ENCODE measurements around the gene PDE8B. TPM values are rescaled to one million over a fixed set of nuclear protein-coding genes. Genes with fewer than 3 reads are reported as not detected.
"Not testable (repeated sequence)": the region's sequence is repeated elsewhere in the genome, so short reads cannot be mapped to it uniquely, and the experiment has no call there.

The PDE8B gene
- total RNA-seq, 1 experiment from 2014 or later, result not detected

DNA sequence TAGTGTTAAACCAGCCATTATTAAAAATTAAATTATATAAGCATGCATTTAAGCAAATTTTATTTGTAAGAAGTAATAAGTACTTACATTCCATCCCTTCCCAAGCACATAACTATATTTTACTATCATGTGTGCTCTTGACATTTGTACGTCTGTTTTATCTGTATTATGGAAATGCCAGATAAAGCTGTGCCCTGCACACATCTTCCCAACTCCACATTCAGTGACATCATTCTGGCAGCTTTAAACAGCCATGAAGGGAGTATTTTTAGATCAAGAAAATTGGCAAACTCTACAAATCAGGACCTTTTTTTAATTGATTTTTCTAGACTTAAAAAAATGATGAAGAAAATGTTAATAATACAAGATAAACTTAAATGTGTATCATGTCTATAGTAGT lies 150.5 kb downstream of the PDE8B start:
- in situ Hi-C loops (cut with HindIII; ENCODE audit: low pct_unique_long_range_greater_than_20kb, low sequenced_read_pairs), result no loop called here
- DNase-seq (ENCODE audit: low read depth, low spot score), result no peak

DNA sequence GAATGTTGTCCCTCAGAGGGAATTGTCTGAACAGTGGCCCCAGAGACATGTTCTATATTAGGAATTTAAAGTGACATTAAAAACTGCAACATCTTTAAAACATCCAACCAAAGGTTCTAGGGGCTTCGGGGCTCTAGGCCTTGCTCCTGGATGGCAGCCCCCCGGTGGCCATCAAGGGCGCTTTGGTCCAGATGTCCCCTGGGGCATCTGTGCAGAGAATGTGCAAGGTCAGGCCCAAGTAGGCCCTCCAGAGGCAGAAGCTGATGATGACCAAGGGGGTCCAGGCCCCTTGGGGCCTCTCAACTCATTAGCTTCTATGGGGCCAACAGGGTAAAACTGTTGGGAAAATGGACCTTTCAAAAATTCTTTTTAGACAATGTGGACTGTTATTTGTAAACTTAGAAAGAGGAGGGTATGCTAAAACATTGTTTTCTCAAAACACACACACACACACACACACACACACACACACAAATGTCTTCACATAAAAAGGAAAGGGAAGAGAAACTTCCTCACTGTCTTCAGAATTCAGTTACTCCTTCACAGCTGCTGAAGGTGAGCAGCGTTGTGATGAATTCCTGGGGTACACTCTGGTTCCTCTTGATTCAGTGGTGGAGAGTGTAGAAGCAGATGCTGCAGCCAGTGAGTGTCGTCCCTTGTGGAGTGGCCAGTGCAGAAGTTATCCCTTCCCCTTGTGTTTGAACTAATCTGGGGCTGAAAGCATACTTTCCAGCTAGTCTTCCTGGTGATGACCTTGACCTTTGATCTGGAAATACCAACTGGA lies 156.4 kb downstream of the PDE8B start:
- in situ Hi-C loops (cut with HindIII; ENCODE audit: low pct_unique_long_range_greater_than_20kb, low sequenced_read_pairs), result no loop called here
- DNase-seq (ENCODE audit: low read depth, low spot score), result no peak

DNA sequence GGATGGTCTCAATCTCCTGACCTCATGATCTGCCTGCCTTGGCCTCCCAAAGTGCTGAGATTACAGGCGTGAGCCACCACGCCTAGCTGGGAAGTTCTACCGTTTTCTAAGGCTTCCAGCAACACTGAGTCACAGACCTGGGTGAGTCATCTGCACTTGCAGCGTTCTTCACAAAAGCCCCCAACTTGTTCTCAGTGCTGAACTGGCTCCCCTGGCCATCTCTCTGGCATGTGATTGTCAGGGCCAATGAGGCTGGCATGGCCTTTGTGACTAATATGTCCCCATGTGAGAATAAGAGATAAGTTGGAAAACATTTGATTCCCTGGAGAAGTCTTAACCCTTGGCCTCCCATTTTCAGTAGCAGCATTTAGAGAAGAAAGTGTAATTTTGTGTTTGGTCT lies 157.3 kb downstream of the PDE8B start:
- no peak for DNase-seq (ENCODE audit: low read depth, low spot score)
- in situ Hi-C loops (cut with HindIII; ENCODE audit: low pct_unique_long_range_greater_than_20kb, low sequenced_read_pairs), result no loop called here

DNA sequence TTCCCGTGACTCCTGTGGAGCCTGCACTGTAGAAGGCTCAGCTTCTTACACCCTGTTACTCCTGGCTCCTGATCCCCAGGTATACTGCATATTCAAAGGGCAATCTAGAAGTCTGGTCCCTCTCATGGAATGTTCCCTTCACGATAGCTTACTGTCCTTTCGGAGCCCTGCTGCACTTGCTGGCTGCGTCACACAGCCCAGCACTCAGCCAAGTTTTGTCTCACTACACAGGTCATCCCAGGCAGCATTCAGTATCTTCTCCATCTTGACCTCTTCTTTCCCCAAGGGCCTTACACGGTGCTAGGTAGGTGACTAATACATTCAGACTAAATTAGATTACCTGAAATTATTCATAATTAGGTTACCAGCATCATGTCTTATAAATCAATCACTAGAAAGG lies 157.9 kb downstream of the PDE8B start:
- in situ Hi-C loops (cut with HindIII; ENCODE audit: low pct_unique_long_range_greater_than_20kb, low sequenced_read_pairs), result no loop called here
- no peak for DNase-seq (ENCODE audit: low read depth, low spot score)

DNA sequence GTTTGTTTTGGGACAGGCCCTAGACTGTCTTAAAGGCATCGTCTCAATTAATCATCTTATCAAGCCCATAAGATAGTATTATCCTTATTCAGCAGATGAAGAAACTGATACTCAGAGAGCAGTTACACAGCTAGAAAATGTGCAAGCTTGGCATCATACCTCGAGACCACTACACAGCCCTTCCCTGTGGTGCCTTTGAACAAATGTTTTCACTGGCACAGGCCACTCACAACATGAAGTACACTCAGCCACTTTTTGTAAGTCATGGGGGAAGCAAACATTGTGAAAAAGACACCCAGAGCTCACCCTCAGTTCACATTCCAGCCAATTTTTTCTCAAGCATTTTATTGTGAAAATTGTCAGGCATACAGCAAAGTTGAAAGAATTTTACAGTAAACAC lies 159.1 kb downstream of the PDE8B start:
- in situ Hi-C loops (cut with HindIII; ENCODE audit: low pct_unique_long_range_greater_than_20kb, low sequenced_read_pairs), result no loop called here
- DNase-seq (ENCODE audit: low read depth, low spot score), result no peak

DNA sequence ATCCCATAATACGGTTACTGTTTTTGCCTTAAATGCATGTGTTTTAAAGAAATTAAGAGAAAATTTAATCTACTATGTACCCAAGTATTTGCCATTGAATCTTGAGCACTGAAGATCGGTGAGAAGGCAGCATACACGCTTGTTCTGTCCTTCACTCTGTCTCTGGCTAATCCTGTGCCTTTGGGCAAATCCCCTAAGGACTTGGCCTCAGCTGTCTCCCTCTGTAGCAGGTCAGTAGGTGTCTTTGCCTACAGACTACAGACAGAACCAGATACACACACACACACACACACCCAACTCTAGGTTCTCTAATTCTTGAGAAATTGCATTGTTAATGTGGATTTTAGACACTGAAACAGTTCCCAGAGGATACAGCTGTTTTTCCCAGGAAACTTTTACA lies 164.2 kb downstream of the PDE8B start:
- in situ Hi-C loops (cut with HindIII; ENCODE audit: low pct_unique_long_range_greater_than_20kb, low sequenced_read_pairs), result no loop called here
- DNase-seq (ENCODE audit: low read depth, low spot score), result no peak

DNA sequence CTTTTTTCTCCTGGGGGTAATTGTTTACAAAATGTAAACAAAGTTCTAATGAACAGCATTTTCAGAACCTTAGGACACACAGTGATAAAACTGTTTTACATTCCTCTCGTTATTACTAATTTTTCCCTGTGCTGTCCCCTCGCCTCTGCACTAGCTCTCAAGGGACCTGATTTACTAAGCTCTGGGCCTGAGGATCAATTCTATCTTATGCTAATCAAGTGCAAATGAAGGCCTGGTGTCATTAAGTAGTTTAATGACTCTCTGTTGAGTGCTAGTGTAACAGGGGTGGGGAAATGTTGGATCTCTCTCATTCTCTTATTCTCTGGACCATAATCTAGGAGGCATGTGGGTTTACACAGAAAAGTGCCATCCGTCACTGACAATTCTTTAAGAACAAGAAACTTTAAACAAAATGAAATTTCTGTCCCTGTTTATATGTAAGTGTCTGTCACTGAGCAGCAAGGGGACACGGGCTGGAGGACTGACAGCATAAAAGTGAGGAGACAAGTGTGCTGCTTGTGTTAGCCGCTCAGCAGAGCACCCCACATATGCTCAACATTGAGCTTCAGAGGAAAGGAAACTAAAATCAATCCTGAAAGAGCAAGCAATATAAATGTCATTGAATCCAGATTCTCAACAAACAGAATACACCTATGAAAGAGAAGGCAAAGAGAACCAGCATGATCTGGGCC lies 166.3 kb downstream of the PDE8B start:
- in situ Hi-C loops (cut with HindIII; ENCODE audit: low pct_unique_long_range_greater_than_20kb, low sequenced_read_pairs), result no loop called here
- DNase-seq (ENCODE audit: low read depth, low spot score), result no peak

DNA sequence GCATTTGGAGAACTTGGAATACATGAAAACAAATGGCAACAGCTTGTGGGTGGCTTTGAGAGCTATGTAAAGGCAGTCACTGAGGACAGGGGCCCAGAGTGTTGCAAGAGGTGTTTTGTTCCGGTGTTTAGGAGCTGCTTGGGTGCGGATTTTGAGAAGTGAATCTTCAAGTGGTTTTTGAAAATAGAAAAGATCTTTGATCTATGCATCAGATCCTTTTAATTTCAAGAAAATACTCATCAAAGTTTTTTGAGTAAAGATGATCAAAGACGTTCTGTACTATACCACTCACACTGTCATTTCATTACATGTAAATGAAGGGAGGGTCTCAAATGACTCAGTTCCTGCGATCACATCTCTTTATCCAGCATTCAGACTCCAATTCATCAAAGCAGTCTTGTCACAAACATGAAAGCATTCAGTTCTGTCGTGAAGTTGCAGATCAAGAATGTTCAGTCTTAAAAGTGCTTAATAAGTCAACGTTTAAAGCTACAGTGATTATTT lies 169.1 kb downstream of the PDE8B start:
- no peak for DNase-seq (ENCODE audit: low read depth, low spot score)
- in situ Hi-C loops (cut with HindIII; ENCODE audit: low pct_unique_long_range_greater_than_20kb, low sequenced_read_pairs), result no loop called here

DNA sequence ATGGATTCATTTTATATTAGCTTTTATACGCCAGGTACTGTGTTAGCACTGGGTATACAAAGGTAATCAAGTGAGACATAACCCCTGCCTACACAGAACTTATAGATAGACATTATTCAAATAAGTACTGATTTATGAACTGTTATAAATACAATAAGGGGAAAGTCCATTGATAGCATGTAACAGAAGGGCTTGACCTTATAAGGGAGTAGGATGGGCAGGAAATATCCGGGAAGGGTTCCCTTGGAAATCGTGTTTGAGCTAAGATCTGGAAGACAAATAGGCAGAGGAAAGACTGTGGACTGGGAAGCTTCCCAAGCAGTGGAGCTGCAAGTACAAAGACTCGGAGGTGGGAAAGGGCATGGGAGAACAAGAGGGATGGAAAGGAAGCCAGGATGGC lies 170.2 kb downstream of the PDE8B start:
- no peak for DNase-seq (ENCODE audit: low read depth, low spot score)
- in situ Hi-C loops (cut with HindIII; ENCODE audit: low pct_unique_long_range_greater_than_20kb, low sequenced_read_pairs), result no loop called here

DNA sequence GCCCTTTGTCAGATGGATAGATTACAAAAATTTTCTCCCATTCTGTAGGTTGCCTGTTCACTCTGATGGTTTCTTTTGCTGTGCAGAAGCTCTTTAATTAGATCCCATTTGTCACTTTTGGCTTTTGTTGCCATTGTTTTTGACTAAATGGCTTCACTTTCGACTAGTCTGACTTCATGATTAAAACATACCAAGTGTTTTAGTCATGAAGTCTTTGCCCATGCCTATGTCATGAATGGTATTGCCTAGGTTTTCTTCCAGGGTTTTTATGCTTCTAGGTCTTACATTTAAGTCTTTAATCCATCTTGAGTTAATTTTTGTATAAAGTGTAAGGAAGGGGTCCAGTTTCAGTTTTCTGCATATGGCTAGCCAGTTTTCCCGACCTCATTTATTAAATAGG lies 172.9 kb downstream of the PDE8B start:
- DNase-seq (ENCODE audit: low read depth, low spot score); in situ Hi-C loops (cut with HindIII; ENCODE audit: low pct_unique_long_range_greater_than_20kb, low sequenced_read_pairs): not testable (repeated sequence)

DNA sequence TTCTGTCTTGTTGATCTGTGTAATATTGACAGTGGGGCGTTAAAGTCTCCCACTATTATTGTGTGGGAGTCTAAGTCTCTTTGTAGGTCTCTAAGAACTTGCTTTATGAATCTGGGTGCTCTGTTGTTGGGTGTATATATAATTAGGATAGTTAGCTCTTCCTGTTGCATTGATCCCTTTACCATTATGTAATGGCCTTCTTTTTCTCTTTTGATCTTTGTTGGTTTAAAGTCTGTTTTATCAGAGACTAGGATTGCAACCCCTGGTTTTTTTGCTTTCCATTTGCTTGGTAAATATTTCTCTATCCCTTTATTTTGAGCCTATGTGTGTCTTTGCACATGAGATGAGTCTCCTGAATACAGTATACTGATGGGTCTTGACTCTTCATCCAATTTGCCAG lies 175.9 kb downstream of the PDE8B start:
- DNase-seq (ENCODE audit: low read depth, low spot score); in situ Hi-C loops (cut with HindIII; ENCODE audit: low pct_unique_long_range_greater_than_20kb, low sequenced_read_pairs): not testable (repeated sequence)

DNA sequence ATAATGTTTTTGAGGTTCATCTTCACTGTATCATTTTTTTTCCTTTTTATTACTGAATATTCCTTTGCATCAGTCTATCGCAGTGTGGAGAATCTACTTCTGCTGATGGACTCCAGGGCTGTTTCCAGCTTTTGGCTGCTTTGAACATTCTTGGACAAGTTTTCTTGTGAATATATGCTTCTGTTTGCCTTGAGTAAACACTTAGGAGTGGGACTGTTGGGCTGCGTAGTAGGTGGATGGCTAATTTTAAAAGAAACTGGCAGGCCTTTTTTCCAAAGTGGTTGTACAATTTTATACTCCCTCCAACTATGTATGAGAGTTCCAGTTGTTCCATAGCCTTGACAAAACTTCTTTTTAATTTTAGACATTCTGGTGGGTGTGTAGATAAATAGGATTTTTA lies 179.3 kb downstream of the PDE8B start:
- no peak for DNase-seq (ENCODE audit: low read depth, low spot score)
- in situ Hi-C loops (cut with HindIII; ENCODE audit: low pct_unique_long_range_greater_than_20kb, low sequenced_read_pairs), result no loop called here

DNA sequence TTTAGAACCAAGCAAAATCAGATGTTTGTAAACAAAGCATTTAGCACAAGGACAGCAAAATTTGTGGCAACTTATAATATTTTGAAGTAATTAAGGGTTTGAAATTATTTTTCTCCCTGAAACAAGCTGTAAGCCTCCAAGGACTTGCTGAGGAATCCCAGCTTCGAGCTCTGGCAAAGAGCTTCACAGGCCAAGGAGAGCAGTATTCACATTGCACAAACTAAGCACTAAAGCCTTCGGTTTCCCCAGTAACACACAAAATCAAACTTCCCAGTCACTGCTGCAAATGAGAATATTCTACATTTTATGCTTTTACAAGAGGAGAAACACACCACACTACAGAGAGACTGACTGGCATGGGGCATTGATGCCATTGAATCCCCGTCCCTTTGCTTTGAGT lies 179.7 kb downstream of the PDE8B start:
- in situ Hi-C loops (cut with HindIII; ENCODE audit: low pct_unique_long_range_greater_than_20kb, low sequenced_read_pairs), result no loop called here
- DNase-seq (ENCODE audit: low read depth, low spot score), result no peak

DNA sequence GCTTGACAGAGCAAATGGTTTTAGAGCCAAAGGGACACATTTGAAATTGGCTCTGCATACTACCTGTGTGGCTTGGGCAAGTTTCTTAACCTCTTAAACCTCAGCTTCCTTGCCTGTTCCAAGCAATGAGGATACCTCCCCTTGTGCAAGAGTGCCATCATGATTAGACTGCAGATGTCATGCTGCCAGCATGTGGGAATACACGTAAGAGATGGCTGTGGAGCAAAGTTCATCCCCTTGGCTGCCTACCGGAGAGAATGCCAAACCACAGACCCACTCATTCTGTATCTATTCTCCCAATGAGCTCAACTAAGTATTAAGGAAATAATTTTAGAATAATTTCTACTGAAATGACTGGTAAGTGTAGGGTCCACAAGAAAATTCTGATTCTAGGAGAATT lies 180.3 kb downstream of the PDE8B start:
- in situ Hi-C loops (cut with HindIII; ENCODE audit: low pct_unique_long_range_greater_than_20kb, low sequenced_read_pairs), result no loop called here
- no peak for DNase-seq (ENCODE audit: low read depth, low spot score)

DNA sequence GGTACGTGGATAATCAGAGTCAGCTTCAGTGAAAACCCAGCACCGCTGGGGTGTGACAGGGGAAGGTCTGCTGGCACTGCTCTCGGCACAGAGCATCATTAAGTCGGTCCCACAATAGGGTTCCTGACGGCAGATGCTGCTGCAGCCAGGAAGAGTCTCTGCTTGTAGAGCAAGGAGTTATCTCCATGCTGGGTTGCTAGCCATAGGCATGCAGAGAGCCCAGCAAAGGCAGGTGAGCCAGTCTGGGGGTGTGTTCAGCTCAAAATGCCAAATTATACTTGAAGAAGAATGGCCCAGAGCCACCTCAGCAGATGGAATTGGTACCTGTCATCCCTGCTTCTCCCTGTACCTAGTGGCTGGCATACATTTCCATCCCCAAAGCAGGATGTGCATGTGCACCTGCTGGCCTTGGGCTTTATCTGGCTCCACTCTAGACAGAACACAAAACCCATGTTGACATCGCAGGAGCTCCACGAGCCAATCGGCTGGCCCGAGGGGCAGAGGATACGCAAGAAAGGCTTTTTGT lies 180.8 kb downstream of the PDE8B start:
- in situ Hi-C loops (cut with HindIII; ENCODE audit: low pct_unique_long_range_greater_than_20kb, low sequenced_read_pairs), result no loop called here

DNA sequence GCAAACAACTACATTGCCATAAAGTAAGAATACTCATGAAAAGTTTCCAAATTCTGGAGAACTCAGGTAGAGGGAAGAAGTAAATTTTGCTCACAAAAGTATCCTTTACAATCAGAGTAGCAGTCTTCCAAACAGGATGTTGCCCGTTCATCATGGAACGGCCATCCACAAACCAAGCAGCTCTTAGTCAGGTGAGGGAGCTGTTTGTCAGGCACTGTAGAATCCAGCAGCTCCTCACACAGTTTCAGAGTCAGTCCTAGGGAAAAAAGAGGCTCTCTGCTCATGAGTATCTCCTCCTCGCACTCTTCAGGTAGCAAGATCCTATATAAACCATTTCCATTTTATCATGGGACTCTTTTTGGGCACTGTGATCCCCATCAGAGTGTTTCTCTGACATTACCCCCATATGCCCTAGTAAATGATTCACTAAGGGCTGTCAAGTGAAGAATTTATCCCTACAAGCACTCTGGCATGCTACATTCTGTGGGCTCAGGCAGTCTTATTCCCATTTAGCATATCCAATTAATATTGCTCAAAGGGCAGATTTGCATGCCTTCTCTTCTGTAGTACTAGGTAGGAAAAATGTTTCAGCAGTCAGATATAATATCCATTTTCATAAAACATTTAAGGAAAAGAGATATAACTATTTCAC lies 183.7 kb downstream of the PDE8B start:
- DNase-seq (ENCODE audit: low read depth, low spot score), result no peak
- in situ Hi-C loops (cut with HindIII; ENCODE audit: low pct_unique_long_range_greater_than_20kb, low sequenced_read_pairs), result no loop called here

More for the DNA sequence above, 180.8 kb downstream of the PDE8B start:
- DNase-seq (ENCODE audit: low read depth, low spot score), result no peak

DNA sequence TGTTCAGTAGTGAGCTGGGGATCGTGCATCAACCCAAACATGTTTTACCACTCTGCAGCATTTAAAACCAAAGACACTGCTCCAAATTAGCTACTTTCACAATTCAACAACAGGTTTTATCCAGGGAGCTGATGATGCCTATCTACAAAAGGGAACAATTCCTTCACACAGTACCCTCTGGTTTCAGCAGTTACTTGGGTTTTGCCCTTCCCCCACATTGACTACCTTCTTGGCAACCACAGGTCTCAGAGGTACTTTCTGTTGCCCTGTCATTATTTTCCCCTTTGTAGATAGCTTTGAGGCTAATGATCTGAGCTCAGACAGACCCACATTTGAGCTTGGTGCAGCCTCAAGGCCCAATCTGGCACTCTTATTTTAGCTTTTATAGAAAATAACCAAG lies 185.5 kb downstream of the PDE8B start:
- DNase-seq (ENCODE audit: low read depth, low spot score), result no peak
- in situ Hi-C loops (cut with HindIII; ENCODE audit: low pct_unique_long_range_greater_than_20kb, low sequenced_read_pairs), result no loop called here

DNA sequence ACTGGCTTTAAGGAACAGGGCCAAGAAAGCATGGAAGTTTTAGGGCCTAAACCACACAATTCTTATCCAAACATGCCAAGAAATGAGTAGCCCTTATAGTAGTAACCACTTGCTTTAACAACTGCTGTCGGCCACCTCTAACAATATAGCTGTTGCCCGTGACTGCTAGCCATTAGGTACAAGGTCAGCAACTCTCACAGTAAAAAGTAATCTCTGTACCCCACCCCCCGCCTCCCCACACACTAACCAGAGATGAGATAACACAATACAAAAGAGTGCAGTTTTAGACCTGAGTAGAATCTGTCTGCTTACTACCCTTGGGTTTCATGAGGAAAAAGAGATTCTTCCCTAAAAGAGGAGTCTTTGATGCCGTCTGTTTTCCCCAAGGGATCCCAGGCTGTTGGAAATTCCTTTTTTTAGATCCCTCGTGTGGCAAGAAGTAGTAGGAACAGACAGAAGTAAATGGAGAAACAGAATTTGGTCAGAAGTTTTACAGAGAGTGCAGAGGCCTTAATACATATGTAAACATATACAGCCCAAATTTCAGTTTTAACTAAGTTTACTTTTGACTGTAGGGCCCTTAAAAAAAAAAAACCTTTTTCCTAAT lies 187.3 kb downstream of the PDE8B start:
- DNase-seq (ENCODE audit: low read depth, low spot score), result peak; percentile 11
- in situ Hi-C loops (cut with HindIII; ENCODE audit: low pct_unique_long_range_greater_than_20kb, low sequenced_read_pairs), result no loop called here
